Measurements from ENCODE around the gene RFX3. TPM values are rescaled to one million over a fixed set of nuclear protein-coding genes. Genes with fewer than 3 reads are reported as not detected.

RFX3 gene
- total RNA-seq, 1 donor from 2014 or later: 1.6 TPM

DNA sequence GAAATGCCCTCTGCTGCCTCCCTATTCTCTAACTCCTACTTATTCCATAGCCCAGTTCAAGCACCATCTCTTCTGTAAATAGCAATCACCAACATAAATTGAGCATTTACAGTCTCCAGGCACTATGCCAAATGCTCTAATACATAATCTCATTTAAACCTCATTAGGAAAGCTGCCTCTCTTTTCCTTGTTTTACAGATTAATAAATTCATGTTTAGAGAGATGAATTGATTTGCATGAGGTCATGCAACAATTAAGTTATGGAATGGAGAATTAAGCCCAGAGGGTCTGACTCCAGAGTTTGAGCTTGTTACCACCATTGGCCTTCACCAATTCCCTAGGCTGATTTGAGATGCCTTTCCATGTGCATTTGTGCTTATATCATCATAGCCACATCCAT, 23.4 kb upstream of the RFX3 start:
- no peak for DNase-seq (ENCODE audit: low read depth)
- TF ChIP-seq, protein P1, sequence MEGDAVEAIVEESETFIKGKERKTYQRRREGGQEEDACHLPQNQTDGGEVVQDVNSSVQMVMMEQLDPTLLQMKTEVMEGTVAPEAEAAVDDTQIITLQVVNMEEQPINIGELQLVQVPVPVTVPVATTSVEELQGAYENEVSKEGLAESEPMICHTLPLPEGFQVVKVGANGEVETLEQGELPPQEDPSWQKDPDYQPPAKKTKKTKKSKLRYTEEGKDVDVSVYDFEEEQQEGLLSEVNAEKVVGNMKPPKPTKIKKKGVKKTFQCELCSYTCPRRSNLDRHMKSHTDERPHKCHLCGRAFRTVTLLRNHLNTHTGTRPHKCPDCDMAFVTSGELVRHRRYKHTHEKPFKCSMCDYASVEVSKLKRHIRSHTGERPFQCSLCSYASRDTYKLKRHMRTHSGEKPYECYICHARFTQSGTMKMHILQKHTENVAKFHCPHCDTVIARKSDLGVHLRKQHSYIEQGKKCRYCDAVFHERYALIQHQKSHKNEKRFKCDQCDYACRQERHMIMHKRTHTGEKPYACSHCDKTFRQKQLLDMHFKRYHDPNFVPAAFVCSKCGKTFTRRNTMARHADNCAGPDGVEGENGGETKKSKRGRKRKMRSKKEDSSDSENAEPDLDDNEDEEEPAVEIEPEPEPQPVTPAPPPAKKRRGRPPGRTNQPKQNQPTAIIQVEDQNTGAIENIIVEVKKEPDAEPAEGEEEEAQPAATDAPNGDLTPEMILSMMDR (IDR thresholded peaks at IDR 0.05; ENCODE audit: insufficient read depth, low read length, severe bottlenecking): no peak
- H3K27me3 ChIP-seq (ENCODE audit: control insufficient read depth, insufficient read depth, low read length): no peaks in the 10 kb centered on the region
- no peaks in the 10 kb centered on the region for H3K36me3 ChIP-seq (ENCODE audit: control insufficient read depth, insufficient read depth, low read length)
- no peak for FAIRE-seq
- no peak overlapping the region for H3K4me3 ChIP-seq (ENCODE audit: low read depth, low read length)

DNA sequence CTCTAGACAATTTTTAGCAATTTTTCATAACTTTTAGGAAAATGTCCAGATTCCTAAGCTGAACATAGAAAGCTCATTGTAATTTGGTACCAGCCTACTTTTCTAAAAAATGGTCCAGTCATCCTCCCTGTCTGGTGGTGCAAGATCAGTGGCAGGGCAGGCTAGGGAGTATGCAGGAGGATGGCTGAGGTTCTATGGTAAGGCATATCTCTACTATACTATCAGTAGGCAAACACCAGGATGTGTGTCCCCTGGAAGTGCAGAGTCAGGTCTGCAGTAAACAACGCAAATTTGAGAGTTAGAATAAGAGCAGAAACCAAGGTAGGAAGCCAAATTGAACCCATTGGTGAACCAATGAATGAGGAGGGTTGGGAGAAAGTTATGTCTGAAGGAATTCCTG, 22.8 kb upstream of the RFX3 start:
- H3K27me3 ChIP-seq (ENCODE audit: control insufficient read depth, insufficient read depth, low read length): no peaks in the 10 kb centered on the region
- TF ChIP-seq, protein P1 (IDR thresholded peaks at IDR 0.05; ENCODE audit: insufficient read depth, low read length, severe bottlenecking): no peak
- FAIRE-seq (no peak), DNase-seq (ENCODE audit: low read depth) (no peak)
- H3K36me3 ChIP-seq (ENCODE audit: control insufficient read depth, insufficient read depth, low read length): no peaks in the 10 kb centered on the region
- no peak overlapping the region for H3K4me3 ChIP-seq (ENCODE audit: low read depth, low read length)

DNA sequence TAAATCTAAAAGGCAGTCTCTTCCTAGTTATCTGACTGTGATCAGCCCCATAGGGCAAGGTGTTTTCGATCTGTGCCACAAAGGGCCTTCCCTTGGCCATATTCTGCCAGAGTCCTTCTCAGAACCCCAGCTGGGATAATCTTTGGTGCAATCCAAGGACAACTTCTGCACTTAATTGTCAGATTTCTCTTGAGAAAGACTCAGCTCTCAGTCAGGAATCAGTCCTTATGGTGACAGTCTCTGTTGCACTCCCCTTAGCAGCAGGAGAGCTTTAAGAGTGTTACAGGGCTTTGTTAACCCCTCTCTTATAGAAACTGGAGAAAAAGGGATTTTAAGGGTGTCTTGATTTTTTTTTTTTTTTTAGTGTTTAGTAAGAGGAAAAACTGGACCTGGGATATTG, 15.4 kb upstream of the RFX3 start:
- Histone ChIP-seq H3K27me3 (ENCODE audit: control insufficient read depth, insufficient read depth, low read length) (no peaks in the 10 kb centered on the region), H3K4me3 (ENCODE audit: low read depth, low read length) (no peak overlapping the region), H3K36me3 (ENCODE audit: control insufficient read depth, insufficient read depth, low read length) (no peaks in the 10 kb centered on the region)
- no peak for DNase-seq (ENCODE audit: low read depth)
- TF ChIP-seq, protein P1 (IDR thresholded peaks at IDR 0.05; ENCODE audit: insufficient read depth, low read length, severe bottlenecking): no peak
- FAIRE-seq: no peak

DNA sequence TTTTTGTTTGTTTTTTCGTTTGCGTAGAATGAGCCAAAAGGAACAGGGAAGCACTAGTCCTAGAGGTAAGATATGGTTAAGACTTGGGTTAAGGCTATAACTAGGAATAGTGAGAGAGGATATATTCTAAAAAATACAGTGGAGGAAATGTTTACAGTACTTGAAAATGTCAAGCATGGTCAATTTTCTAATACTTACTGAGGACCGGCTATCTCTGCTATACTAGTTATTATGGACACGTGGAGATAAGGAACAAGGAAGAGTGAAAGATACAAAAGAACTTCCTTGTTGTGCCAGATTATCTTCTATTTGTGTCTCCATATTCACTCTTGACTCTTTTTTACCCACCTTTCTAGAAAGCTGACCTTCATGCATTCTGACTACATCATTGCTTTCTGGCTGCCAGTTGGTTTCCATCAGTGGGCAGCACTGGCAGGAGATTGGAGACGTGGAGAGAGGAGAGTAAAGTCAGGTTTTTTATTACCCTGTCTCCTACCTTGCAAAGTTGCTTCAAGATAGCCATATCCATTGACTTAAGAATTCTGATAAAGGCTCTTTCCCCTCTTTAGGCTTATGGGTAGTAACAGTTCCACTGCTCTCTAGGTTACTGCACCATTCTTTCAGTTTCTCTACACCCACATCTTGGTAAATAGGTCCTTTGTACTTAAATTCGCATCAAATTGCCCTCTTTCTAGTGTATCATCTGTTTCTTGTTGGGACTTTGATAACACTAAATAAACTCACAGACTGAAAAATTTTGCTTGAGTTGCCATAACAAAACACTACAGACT, 9.0 kb upstream of the RFX3 start:
- peak; percentile 13 for FAIRE-seq
- Histone ChIP-seq H3K4me3 (ENCODE audit: low read depth, low read length) (no peak overlapping the region), H3K36me3 (ENCODE audit: control insufficient read depth, insufficient read depth, low read length) (no peaks in the 10 kb centered on the region), H3K27me3 (ENCODE audit: control insufficient read depth, insufficient read depth, low read length) (no peaks in the 10 kb centered on the region)
- TF ChIP-seq, protein P1 (IDR thresholded peaks at IDR 0.05; ENCODE audit: insufficient read depth, low read length, severe bottlenecking): no peak
- DNase-seq (ENCODE audit: low read depth): no peak

DNA sequence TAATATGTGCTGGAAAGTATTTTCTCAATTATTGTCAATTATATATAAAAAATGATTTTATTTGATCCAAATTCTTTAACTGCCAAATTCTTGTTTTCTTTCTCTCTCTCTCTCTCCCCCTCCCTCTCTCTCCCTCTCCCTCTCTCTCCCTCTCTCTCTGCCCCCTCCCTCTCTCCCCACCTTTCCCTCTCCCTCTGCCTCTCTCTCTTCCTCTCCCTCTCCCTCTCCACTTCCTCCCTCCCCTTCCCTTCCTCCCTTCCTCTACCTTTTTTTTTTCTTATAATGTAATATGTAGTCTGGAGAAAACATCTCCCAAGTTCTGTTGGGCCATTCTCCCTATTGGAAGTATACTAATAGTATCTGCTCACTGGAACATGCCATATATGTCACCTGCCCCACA, 6.4 kb upstream of the RFX3 start:
- H3K27me3 ChIP-seq (ENCODE audit: control insufficient read depth, insufficient read depth, low read length): no peaks in the 10 kb centered on the region
- DNase-seq (ENCODE audit: low read depth) (no peak), FAIRE-seq (no peak)
- TF ChIP-seq, protein P1 (IDR thresholded peaks at IDR 0.05; ENCODE audit: insufficient read depth, low read length, severe bottlenecking): no peak
- H3K36me3 ChIP-seq (ENCODE audit: control insufficient read depth, insufficient read depth, low read length): no peaks in the 10 kb centered on the region
- no peak overlapping the region for H3K4me3 ChIP-seq (ENCODE audit: low read depth, low read length)

GRCh38 chr9:3528451-3528850, 2.6 kb upstream of the RFX3 start:
- TF ChIP-seq, protein P1 (IDR thresholded peaks at IDR 0.05; ENCODE audit: insufficient read depth, low read length, severe bottlenecking): no peak
- Histone ChIP-seq H3K27me3 (ENCODE audit: control insufficient read depth, insufficient read depth, low read length) (no peaks in the 10 kb centered on the region), H3K4me3 (ENCODE audit: low read depth, low read length) (no peak overlapping the region), H3K36me3 (ENCODE audit: control insufficient read depth, insufficient read depth, low read length) (no peaks in the 10 kb centered on the region)
- DNase-seq (ENCODE audit: low read depth) (no peak), FAIRE-seq (no peak)

Measured in bronchial epithelial cell (primary cell).